NCI-H146 (cell line): ENCODE measurements around the gene RIMKLB.

ENCODE experiments used
- DNase-seq: peaks from one replicate; lab custom pipeline; 2025; lab: John Stamatoyannopoulos, UW

Gene RIMKLB, protein sequence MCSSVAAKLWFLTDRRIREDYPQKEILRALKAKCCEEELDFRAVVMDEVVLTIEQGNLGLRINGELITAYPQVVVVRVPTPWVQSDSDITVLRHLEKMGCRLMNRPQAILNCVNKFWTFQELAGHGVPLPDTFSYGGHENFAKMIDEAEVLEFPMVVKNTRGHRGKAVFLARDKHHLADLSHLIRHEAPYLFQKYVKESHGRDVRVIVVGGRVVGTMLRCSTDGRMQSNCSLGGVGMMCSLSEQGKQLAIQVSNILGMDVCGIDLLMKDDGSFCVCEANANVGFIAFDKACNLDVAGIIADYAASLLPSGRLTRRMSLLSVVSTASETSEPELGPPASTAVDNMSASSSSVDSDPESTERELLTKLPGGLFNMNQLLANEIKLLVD

DNA sequence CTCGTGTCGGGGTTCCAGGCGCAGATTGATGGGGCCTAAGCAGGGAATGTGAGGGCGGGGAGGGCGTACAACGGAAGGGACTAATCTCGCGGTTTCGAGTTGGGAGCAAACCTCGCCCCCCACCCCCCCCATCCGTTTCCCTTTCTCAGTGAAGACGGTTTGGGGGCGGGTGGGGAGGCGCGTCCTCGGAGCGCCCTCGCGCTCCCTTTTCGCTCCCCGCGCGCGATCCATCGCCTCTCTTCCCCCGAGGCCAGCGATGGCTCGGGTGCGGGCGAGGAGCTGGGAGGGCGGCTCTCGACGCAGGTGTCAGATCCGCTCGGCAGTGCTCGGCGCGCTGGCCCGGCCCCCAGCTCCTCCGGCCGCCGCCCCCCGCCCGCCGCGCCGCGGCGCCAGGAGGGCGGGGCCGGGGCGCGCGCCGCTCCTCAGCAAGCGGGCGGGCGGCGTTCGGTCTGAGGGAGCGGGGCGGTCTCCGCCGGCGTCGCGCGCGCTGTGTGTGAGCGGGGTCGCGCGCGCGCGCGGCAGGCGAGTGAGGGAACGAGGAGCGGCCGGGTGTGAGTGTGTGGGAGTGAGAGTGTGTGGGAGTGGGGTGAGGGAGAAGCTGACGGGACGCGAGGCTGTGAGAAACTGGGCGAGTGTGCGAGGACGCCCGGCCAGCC lies at the start of gene RIMKLB:
Gene RIMKLB (plus strand): TSS at position 516 of the 656 bp plus-strand sequence. CDS start 15,876 bp downstream, outside the sequence.
- peak; percentile 93 for DNase-seq

DNA sequence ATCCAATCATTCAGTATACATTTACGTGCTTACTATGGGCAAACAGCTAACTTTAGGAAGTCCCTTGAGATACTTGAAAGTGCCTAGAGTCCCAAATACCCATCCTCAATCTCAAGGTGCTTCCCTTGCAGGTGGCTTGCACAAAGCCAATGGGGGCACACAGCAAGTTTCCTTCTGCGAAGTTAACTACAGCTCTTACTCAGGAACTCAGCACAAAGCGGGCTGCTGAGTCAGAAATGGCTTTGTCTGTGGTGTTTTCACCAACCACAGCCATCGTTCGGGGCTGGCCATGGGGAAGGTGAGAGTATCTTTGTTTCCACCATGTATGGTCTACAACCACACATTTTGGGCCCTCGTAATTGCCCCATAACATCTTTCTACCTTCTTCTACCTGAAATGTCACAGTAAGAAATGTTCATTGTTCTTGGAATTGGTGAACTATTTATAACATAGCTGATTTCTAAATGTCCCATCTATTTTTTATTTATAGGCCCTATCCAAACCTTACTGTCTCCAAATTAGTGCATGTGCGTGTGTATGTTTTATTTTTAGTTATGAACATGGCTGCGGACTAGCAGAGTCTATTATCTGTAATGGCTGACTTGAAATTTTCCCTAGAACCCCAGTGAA lies 49.1 kb upstream of the RIMKLB start:
- DNase-seq: no peak

DNA sequence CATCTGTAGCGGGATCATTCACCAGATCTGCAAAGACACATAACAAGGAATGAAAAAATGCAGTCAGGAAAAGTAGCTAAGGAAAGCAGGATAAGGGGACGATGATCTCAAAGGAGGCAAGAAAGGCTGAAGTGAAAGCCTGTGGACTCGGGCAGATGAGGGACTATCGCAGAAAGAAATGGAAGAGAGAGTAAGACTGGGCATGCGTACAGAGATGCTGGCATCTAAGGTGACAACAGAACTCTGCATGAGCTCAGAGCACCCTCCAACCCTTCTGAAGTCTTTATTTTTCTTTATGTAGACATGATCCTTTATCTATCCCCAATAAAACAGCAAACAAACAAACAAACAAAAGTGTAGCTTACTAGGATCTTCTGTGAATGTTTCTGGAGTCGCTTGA lies 42.4 kb upstream of the RIMKLB start:
- DNase-seq: peak; percentile 4

DNA sequence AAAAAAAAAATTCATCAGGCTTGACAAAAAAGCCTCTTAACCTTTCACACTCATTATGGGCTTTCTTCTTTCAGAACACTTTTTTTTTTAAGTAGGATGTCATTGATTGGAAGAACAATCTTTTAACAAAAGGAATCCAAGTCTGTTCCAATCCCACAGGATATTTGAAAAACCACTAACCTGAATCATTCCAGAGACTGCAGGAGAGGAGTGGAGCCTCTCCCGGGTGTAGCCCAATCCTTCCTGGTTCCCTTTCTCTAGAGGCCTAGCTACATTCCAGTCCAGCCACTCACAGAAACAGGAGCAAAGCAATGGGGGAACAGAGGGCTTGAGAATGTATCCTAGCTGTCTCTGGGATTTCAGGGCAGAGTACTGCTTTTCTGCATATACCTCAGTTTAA lies 39.4 kb upstream of the RIMKLB start:
- DNase-seq: no peak

DNA sequence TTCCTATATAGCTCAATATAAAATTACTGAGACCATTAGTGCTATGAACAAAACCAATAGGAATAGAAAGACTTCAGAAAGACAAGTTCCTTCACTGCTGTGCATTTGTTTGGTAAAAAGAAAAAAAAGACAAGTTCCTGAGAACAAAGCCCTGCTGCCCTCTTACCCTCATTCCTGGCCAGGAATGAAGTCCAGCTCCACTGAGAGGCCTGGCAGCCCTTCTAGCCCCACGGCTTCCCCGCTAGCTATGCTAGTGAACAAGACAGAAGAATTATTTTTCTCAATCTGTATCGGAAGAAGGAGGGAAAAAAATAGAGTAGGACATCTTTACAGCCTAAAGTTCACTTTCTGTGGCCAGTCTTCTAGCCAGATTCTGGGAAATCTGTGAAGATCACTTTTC lies 36.8 kb upstream of the RIMKLB start:
- no peak for DNase-seq

DNA sequence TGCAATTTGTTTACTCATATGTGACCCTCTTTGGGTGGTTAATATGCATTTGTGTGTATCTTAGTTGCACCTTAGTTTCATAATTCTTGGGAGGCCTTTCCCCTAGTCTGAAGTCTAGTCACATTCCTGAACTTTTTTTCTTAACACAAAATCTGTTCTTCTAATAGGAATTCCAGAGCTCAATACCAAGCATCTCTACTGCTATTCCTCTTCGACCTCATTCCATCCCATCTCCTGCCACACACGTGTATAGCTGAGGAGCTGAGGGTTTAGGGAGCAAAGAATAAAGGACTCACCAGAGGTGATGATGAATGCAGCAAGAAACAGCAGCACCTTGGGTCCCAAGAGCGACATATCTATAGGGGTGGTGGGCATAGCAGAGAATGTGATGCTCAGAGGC lies 36.0 kb upstream of the RIMKLB start:
- no peak for DNase-seq

DNA sequence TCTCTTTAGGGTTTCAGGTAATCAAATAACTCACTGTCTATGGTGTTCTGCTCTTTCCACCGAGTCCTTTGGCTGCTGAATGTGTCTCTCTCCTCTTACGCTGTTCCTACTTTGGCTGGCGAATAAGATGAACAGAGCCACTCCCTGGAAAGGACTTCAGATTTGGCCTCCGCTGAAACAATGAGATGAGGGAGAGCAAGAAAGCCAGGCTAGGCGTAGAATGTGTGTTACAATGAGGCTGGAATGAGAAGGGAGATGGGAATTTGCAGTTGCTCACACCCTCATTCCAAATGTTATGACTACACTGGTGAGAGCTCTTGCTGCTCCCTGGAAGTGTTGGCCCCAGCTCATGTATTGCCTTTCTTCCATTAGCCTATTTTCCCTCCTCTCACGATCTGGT lies 35.2 kb upstream of the RIMKLB start, which contains the start of gene MFAP5:
Gene MFAP5 (minus strand): TSS at position 234 of the 400 bp plus-strand sequence. CDS start 722 bp downstream, outside the sequence.
- DNase-seq: no peak

DNA sequence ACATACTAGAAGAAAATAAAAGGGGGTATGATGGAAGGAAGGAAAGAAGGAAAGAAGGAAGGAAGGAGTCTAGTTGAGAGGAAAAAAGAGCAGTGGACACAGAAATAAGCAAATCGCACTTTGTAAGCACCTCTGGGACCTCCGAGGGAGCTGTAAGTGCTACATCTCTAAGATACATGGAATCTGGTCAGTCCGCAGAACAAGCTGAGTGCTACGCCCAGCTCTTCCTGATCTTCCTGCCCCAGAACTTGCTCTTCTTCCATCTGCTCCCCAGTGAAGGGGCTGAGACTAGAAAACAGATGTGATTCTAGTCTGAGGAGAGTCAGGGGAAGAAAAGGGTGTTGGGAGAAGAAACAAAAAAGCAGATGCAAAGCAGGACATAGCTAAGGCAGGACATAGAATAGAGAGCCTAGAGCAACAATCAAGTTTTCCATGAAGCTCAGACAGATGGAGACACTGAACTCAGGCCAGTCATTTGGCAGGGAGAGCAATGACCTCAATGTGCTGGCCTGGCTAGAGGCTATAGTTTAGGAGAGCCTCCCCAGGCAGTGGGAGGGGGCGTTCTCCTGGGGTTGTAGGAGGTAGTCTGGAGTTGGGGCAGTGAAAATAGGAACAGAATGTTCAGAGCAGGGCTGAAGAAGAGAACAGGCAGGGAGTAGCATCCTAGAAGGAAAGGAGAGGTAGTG lies 33.4 kb upstream of the RIMKLB start:
- no peak for DNase-seq

DNA sequence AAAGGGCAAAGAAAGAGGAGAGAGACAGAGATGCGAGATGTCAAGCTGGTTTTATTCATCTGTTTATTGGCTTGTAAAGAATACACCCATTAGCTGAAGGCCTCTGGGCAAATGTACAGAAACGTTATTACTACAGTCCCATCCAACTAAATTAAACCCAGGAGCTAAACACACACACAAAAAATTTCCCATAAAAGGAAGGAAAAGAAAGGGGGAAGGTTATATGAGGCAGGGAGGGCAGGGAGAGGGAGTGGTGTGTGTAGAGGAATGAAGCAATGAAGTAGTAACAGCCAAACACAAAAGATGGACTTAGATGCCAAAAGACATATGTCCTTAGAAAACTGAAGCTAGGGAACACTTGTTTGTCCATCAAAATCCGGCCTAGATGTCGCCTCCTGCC lies 32.0 kb upstream of the RIMKLB start:
- no peak for DNase-seq

DNA sequence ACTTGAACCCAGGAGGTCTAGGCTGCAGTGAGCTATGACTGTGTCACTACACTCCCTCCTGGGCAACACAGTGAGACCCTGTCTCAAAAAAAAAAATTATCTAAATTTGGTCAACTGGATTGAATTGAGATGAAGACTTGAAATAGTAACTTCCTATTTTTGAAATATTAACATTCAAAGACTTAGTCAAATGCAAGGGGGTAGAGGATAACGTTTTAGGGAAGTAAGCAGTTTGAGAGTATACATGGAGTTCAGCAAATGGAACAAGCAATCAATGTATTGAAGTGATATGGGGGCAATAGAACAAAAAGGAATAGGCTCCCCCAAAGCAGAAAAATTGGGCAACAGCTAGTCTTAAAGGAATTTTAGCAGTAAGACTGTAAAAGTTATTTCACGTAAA lies 30.5 kb upstream of the RIMKLB start:
- DNase-seq: no peak

DNA sequence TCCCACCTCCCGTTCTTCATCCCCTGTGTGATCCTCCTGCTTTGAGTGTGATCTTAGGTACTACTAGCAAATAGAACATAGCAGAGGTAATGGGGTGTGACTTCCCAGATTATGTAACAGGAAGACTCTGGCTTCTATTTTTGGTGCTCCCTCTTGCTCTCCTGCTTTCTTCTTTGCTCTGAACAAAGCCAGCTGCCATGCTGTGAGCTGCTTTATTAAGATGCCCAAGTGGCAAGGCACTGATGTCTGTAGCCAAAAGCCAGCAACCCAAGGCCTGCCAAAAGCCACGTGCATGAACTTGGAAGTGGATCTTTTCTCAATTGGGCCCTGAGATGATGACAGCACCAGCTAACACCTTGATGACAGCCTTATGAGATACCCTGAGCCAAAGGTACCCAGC lies 29.4 kb upstream of the RIMKLB start:
- no peak for DNase-seq

DNA sequence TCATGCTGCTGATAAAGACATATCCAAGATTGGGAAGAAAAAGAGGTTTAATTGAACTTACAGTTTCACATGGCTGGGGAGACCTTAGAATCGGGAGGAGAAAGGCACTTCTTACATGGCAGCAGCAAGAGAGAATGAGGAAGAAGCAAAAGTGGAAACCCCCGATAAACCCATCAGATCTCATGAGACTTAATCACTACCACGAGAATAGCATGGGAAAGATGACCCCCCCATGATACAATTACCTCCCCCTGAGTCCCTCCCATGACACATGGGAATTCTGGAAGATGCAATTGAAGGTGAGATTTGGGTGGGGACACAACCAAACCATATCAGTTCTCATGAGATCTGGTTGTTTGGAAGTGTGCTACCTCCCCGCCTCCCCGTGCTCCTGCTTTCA lies 25.4 kb upstream of the RIMKLB start:
- DNase-seq: no peak

DNA sequence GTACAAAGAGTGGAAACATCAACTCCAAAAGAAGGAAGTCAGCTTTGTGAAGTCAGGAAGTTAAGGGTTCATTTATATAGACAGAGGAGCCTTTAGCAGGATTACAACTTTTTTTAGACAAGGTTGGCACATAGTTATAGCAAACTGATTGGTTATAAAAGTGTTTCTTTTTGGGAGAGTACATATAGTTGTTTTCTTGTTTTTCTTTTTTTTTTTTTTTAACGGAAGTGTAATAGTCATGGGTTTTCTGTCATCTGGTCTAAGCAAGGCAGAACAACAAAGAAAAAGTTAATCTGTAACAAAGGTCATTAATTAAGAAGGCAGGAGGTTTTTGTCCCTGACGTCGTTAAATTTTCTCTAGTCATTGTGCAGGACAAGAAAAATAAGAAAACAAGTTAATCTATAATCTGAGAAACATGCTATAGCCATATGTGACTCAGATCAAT lies 22.2 kb upstream of the RIMKLB start:
- no peak for DNase-seq

DNA sequence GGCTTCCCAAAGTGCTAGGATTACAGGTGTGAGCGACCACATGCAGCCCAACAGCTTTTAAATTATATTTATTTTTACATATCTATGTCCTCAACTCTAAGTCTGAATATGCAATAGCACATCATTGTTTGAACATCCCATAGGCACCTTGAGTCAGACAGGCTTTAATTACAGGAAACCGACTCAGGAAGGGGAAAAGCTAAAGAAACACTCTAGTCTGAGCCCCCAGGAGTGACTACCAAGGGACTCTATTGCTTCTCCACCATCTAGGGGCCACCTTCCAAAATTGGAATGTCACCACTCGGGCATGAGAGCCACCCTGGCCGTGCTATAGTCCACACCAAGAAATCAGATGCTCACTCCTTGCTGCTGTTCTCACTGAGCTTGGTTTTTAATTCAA lies 21.1 kb upstream of the RIMKLB start:
- no peak for DNase-seq

DNA sequence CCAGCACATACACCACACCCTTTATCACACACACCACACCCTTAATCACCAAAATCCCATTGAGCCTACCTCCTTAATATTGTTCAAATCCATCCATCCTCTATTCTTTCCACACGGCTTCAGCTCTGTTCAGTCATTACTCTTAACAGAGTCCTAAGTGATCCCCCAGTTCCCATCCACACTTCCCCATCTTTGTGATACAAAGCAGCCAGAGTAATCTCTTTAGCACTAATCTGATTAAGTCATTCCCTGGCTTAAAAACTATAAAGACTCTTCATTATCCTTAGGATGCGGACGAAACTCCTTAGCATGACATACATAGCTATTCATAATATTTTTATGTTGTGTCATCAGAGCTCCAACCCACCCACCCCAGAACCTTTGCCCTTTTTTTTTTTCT lies 20.4 kb upstream of the RIMKLB start:
- DNase-seq: no peak

DNA sequence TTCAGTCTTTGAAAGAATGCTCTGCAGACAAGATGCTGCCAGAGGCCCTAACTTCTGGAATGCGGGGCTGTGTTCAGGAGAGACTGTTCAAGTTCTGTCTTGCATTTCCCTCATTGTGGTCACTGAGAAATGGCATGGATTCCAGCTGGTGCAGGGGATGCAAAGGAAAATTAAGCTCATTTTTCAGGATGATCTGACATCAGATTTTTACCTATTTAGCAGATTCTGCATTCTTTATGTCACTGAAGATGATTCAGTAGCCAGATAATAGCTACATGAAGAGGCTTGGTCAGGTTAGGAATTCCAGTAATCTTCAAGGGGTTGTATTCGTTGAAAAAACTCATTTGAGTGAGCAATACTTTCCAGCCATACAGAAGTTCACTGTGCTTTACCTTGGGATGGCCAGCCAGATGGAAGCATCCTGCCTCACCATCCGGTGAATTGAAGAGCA lies 19.1 kb upstream of the RIMKLB start:
- DNase-seq: no peak

DNA sequence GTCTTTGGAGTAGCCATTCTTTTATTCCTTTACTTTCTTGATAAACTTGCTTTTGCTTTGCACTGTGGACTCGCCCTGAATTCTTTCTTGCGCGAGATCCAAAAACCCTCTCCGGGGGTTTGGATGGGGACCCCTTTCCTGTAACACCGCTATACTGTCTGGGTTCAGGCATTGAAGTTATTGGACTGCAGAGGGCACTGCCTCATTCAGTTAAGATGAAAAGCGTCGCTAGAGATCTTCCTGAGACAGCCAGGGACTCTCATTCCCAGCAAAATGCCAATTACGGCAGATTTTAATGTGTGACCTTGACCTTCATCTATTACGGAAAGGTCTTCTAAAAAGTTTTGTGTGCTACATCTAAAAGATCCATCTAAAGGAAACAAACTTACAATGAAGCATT lies 17.3 kb upstream of the RIMKLB start:
- DNase-seq: no peak

DNA sequence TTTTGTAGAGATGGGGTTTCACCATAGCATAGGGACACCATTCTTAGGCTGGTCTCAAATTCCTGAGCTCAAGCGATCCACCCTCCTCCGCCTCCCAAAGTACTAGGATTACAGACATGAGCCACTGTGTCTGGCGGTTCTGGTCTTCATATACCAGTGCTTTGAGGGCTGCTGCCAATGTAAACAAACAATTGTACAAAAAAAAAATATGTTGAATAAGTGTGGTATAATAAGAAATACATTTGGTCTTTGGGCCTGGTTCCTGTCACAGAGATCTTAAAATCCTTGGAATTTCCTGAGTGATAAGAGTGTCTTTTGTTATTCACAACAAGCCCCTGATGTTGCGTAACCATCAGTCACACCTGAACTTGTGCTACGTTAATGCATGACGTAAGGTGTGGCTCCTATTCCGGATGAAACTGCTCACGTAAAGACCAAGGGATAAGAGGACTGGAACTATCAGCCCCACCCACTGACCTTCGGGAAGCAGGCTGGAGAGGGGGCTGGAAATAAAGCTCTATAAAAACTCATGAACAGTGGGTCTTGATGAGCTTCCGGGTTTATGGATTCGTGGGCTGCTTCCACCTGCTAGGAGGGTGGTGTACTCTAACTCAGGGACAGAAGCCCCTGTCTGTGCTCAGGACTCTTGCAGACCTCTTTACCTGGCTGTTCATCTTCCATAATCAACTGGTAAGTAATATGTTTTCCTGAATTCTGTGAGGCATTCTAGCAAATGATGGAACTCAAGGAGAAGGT lies 16.5 kb upstream of the RIMKLB start:
- no peak for DNase-seq

DNA sequence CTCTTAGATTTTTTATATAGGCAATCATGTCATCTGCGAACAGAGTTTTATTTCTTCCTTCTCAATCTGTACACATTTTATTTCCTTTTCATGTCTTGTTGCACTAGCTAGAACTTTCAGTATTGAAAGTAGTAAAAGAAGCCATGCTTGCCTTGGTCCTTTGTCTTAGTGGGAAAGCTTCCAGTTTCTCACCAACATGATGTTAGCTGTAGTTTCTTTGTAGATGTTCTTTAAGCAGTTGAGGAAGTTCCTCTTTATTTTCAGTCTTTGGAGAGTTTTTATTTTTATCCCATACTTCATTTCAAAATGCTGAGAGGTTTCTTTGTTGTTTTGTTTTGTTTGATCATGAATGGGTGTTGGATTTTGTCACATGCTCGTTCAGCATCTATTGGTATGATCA lies 12.7 kb upstream of the RIMKLB start:
- DNase-seq: no peak

DNA sequence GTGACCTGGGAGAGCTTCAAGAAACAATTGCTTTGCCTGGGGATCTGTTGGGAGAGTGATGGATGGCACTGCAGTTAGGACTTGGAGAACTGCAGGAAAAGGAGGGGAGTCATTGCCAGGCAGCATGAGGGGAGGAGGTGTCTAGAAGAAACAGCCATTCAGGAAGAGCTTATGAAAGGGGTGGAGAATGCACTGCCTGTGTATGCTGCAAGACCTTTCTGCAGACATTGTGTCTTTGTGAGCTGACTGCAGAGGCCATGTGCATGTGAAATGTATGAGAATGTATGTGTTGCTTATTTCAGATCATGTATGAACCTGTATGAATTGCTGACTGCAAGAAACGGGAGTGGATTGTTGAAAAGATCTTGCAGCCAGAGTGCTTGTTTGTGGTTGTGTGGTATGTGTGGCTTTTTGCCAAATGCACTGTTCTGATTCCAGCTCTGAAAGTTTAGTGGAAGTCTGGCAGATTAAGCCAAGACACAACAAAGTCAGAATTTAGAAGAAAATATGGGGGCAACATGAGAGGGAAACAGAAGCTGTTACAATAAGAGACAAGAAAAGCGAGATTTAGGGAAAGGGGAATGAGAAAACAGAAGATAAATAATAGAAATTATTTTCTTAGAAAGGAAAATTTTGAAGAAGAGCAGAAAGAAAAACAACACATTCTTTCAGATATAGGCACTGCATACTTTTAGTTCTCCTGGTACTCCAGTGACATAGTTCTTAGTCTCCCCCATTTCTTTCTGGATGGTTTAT lies 9.8 kb upstream of the RIMKLB start:
- DNase-seq: peak; percentile 46

DNA sequence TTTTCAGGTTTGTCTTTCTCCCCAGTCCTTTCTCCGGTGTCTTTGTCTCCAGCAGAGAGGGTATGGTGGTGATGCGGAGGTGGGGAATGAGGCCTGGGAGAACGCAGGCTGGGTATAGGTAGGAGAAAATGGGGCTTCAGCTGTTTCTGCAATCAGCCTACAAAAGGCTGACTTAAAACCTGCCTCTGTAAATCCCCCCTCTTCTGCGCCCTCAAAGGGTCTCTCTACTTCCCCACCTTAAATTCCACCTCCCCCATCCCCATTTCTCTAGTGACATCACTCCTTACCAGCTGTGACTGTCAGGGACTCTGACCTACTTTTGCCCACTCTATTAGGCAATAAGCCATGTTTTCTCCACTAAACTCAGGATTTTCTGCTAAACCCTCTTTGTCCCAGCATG lies 8.1 kb upstream of the RIMKLB start:
- DNase-seq: no peak
